KMS-11 (cell line): Measurements from ENCODE around the gene ZNF618.

Experiments used
- H2AFZ ChIP-seq: fragments of 200-600 bp; sonication (generic); 2 replicates; pipeline ENCODE4 v1.6.1; 2016; ENCODE audit warnings: antibody characterized with exemption, mixed run types, low read depth
- H3K27ac ChIP-seq: fragments of 200-600 bp; sonication (generic); 2 replicates; pipeline ENCODE4 v1.6.1; 2016; ENCODE audit warnings: mild to moderate bottlenecking, mixed run types
- H3K27me3 ChIP-seq: fragments of 200-600 bp; sonication (generic); 2 replicates; pipeline ENCODE4 v1.6.1; 2017; ENCODE audit warnings: mild to moderate bottlenecking, low read depth, mixed run types, moderate library complexity; ENCODE audit not compliant: insufficient read depth
- H3K36me3 ChIP-seq: fragments of 200-600 bp; sonication (generic); 2 replicates; pipeline ENCODE4 v1.6.1; 2017; ENCODE audit warnings: mild to moderate bottlenecking, mixed run types; ENCODE audit not compliant: insufficient read depth
- H3K4me1 ChIP-seq: fragments of 200-600 bp; sonication (generic); 2 replicates; pipeline ENCODE4 v1.6.1; 2016; ENCODE audit warnings: mild to moderate bottlenecking, low read depth, mixed run types; ENCODE audit not compliant: poor library complexity, severe bottlenecking
- H3K4me2 ChIP-seq: fragments of 200-600 bp; sonication (generic); 2 replicates; pipeline ENCODE4 v1.7.0; 2016; ENCODE audit warnings: mild to moderate bottlenecking, mixed run types
- H3K4me3 ChIP-seq: fragments of 200-600 bp; sonication (generic); IDR thresholded peaks from 2 replicates; pipeline ENCODE4 v1.6.1; 2017; ENCODE audit warnings: low read depth, low read length, mixed read lengths; ENCODE audit not compliant: insufficient read depth
- H3K79me2 ChIP-seq: fragments of 200-600 bp; sonication (generic); 2 replicates; pipeline ENCODE4 v1.6.1; 2016; ENCODE audit warnings: low read depth, mixed run types; ENCODE audit not compliant: insufficient read depth
- H3K9ac ChIP-seq: fragments of 200-600 bp; sonication (generic); 2 replicates; pipeline ENCODE4 v1.6.1; 2016; ENCODE audit warnings: mild to moderate bottlenecking, mixed run types
- H4K20me1 ChIP-seq: fragments of 200-600 bp; sonication (generic); 2 replicates; pipeline ENCODE4 v1.6.1; 2016; ENCODE audit warnings: mild to moderate bottlenecking, mixed run types; ENCODE audit not compliant: insufficient read depth
- TF ChIP-seq, protein P1 (sequence below): fragments of 200-600 bp; sonication (generic); conservative IDR thresholded peaks from 2 replicates; pipeline ENCODE4 v1.6.1; 2017; ENCODE audit warnings: low read depth, mild to moderate bottlenecking, antibody characterized with exemption, low read length, moderate library complexity, mixed read lengths

Gene ZNF618

GRCh38 chr9:113976915-113977314, 100.8 kb downstream of the ZNF618 start:
- H4K20me1 ChIP-seq: no peaks in the 10 kb centered on the region
- TF ChIP-seq, protein P1, sequence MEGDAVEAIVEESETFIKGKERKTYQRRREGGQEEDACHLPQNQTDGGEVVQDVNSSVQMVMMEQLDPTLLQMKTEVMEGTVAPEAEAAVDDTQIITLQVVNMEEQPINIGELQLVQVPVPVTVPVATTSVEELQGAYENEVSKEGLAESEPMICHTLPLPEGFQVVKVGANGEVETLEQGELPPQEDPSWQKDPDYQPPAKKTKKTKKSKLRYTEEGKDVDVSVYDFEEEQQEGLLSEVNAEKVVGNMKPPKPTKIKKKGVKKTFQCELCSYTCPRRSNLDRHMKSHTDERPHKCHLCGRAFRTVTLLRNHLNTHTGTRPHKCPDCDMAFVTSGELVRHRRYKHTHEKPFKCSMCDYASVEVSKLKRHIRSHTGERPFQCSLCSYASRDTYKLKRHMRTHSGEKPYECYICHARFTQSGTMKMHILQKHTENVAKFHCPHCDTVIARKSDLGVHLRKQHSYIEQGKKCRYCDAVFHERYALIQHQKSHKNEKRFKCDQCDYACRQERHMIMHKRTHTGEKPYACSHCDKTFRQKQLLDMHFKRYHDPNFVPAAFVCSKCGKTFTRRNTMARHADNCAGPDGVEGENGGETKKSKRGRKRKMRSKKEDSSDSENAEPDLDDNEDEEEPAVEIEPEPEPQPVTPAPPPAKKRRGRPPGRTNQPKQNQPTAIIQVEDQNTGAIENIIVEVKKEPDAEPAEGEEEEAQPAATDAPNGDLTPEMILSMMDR: no peak
- H3K79me2 ChIP-seq: no peaks in the 10 kb centered on the region
- no peaks in the 10 kb centered on the region for H3K27me3 ChIP-seq
- no peaks in the 10 kb centered on the region for H3K4me1 ChIP-seq
- no peak overlapping the region for H2AFZ ChIP-seq
- H3K27ac ChIP-seq: no peak overlapping the region
- no peak overlapping the region for H3K4me3 ChIP-seq
- H3K9ac ChIP-seq: no peak overlapping the region
- H3K36me3 ChIP-seq: no peaks in the 10 kb centered on the region
- no peak overlapping the region for H3K4me2 ChIP-seq

- H3K36me3 ChIP-seq: no peaks in the 10 kb centered on the region
- H3K27me3 ChIP-seq: no peaks in the 10 kb centered on the region
- TF ChIP-seq, protein P1: no peak
- H3K4me2 ChIP-seq: no peak overlapping the region
- H3K79me2 ChIP-seq: no peaks in the 10 kb centered on the region
- no peaks in the 10 kb centered on the region for H4K20me1 ChIP-seq
- H2AFZ ChIP-seq: no peak overlapping the region
- no peaks in the 10 kb centered on the region for H3K4me1 ChIP-seq
- no peak overlapping the region for H3K4me3 ChIP-seq
- no peak overlapping the region for H3K27ac ChIP-seq
- no peak overlapping the region for H3K9ac ChIP-seq
Measured at GRCh38 chr9:113978725-113979342, 102.7 kb downstream of the ZNF618 start.

DNA sequence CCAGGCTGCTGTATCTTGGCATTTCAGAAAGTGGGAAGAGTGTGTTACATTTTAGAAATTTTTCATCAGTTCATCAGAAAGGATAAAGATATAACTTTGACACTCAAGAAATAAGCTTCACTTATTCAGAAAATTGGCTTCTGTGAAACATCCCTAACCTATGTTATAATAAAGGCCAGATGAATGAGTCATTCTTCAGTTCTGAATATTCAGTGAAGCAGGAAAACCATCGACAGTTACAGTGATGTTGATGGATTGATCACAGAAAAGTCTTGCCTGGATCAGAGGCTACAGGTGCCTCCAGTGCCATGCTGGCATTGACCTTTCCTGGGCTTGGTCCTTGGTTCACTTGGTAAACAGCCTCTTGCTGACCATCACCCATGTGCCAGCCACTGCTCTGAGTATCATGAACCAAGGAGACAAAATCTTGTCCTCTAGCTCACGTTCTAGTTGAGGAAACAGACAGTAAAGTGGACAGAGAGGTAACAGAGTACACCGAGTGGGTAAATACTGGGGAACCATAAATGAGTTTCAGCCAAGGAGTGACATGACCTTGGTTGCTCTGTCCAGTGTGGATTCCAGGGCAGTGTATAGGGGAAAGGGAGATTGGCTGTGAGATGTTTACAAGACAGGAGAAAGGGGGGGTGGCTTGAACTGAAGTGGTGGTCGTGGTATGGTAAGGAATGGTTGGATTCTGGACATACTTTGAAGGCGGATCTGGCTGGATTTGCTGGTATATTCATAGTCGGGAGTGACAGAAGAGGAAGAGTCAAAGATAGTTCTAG, 103.4 kb downstream of the ZNF618 start:
- Histone ChIP-seq H3K4me2 (no peak overlapping the region), H3K4me3 (no peak overlapping the region), H3K36me3 (no peaks in the 10 kb centered on the region), H3K4me1 (no peaks in the 10 kb centered on the region), H2AFZ (no peak overlapping the region), H3K27me3 (no peaks in the 10 kb centered on the region), H4K20me1 (no peaks in the 10 kb centered on the region), H3K9ac (no peak overlapping the region), H3K27ac (no peak overlapping the region), H3K79me2 (no peaks in the 10 kb centered on the region)
- TF ChIP-seq, protein P1: no peak

DNA sequence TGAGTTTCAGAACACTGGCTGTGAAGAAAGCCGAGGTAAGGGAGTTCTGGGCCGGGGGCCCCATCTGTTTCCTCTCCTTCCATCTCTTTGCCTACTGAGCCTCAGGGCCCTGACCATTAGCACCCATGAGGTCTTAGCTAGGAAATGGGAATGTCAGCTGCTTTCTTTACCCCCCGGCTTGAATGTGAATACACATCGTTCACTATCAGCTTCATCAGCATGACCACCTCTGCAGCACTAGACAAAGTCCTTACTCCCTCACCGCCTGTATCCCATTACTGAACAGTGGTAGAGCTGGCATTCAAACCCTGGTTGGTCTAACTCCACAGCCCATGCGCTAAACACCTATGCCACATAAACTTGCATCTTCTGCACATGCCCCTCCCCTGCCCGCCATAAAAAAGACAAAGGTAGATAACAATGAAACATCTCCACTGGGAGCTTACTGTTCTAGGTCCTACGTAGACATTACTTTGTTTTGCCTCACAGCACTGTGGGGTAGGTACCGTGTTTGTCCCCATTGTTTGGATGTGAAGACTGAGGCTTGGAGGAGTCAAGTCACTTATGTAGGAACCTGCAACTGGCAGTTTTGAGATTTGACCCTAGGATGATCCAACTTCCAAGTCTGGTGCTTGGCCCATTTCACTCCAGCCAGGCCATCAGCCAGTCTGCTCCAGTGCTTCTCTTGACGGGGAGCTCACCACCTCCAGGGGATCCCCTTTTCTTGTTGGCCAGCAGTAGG, 108.7 kb downstream of the ZNF618 start:
- no peaks in the 10 kb centered on the region for H4K20me1 ChIP-seq
- no peaks in the 10 kb centered on the region for H3K27me3 ChIP-seq
- no peak overlapping the region for H3K4me3 ChIP-seq
- no peak overlapping the region for H3K4me2 ChIP-seq
- H3K79me2 ChIP-seq: no peaks in the 10 kb centered on the region
- no peak overlapping the region for H3K27ac ChIP-seq
- no peak overlapping the region for H3K9ac ChIP-seq
- no peak overlapping the region for H2AFZ ChIP-seq
- no peaks in the 10 kb centered on the region for H3K4me1 ChIP-seq
- TF ChIP-seq, protein P1: no peak
- no peaks in the 10 kb centered on the region for H3K36me3 ChIP-seq
